OCI-LY7 (cell line): Measurements from ENCODE around the gene PIMREG.

Experiments
- CTCF ChIP-seq: fragments of 200-600 bp; sonication (generic); conservative IDR thresholded peaks from 2 replicates; pipeline ENCODE4 v1.5.1; 2014; ENCODE audit warnings: mild to moderate bottlenecking, antibody characterized with exemption, low read length, moderate library complexity, mixed read lengths
- EZH2phosphoT487 ChIP-seq: fragments of 200-600 bp; sonication (generic); IDR thresholded peaks from 2 replicates; pipeline ENCODE4 v1.6.1; 2018; ENCODE audit warnings: low read depth, borderline replicate concordance, mild to moderate bottlenecking, mixed run types, antibody characterized with exemption, low read length, moderate library complexity, mixed read lengths

GRCh38 chr17:6482105-6482455 lies 37.8 kb downstream of the PIMREG start:
- TF ChIP-seq CTCF (no peak), EZH2phosphoT487 (no peak)
